ENCODE measurements around the gene TNS1.

Gene TNS1

GRCh38 chr2:217909156-217909820 lies 93.5 kb downstream of the TNS1 start:
- DNase-seq = no peak

- no peak for DNase-seq
These were observed 94.3 kb downstream of the TNS1 start for GRCh38 chr2:217908544-217908943.

- no peak for DNase-seq
These were observed 95.5 kb downstream of the TNS1 start for GRCh38 chr2:217907266-217907665.

DNA sequence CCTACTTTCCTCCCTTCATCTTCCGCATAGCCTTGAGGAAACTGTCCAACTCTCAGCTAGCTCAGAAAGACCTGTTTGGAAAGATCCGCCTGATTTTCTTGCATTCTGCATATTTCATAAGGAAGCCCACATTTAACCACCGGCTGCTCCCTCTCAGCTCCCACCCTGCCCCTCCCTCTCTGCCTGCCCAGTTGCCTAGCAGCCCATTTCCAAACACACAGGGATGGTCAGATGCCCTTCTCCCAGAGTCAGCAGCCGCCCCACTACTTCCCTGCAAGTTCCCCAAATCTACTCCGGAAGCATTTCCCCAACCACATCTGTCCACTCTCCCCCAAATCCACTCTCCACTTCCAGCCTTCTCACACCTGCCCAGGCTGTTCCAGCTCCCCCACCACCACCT lies 96.0 kb downstream of the TNS1 start:
- DNase-seq = no peak

- no peak for DNase-seq
These were observed 96.9 kb downstream of the TNS1 start for GRCh38 chr2:217905896-217906295.

DNA sequence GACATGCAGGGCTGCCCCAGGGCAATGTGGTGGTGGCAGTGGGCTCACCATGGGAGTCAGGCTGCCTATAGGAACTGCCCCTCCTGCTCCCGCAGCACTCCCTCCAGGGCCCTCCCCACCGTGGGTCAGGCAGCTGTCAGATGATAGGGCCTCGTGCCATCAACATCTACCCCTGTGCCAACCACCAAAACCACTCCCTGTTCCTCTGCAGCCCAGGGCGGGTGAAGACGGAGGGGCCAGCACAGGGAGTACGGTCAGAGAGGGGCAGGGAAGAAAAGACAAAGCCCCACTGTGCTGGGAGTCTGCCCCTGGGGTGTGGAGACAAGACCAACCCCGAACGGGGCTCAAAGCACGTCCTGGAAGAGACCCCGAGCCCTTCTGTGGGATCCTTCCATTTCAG lies 97.4 kb downstream of the TNS1 start:
- DNase-seq = no peak

GRCh38 chr2:217904614-217904965 lies 98.2 kb downstream of the TNS1 start:
- no peak for DNase-seq

DNA sequence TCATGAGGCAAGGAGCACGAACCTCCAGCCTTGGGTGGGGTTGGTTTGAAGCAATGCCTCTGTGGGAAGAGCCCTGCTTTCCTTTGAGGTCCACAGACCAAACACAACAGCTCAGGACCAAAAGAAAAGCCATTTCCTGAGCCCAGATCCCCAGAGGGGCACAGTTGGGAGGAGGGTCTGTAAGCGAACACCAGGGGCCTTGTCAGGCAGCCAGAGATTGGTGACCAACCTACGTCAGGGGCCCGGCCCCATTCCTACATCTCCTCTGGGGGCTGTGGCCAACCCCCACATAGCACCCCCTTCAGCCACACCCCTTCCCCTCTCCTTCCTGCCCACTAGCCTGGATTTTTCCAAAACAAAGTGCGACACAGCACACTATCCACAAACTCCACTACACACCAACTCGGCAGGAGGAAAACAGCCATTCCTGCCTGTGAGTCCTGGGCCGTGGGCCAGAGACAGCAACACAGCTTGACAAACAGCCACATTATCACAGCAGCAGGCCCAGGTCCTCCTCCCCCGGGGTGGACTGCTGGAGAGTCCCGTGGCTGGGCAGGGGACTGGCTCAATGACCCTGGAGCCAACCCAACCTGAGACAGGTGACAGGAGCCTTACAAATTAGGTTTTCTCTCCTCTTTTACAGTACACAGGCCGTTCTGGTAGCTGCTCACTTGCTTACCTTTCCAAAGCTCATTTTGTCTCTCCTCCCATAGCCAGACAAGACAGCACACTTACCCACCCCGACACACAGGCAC lies 98.8 kb downstream of the TNS1 start:
- no peak for DNase-seq

DNA sequence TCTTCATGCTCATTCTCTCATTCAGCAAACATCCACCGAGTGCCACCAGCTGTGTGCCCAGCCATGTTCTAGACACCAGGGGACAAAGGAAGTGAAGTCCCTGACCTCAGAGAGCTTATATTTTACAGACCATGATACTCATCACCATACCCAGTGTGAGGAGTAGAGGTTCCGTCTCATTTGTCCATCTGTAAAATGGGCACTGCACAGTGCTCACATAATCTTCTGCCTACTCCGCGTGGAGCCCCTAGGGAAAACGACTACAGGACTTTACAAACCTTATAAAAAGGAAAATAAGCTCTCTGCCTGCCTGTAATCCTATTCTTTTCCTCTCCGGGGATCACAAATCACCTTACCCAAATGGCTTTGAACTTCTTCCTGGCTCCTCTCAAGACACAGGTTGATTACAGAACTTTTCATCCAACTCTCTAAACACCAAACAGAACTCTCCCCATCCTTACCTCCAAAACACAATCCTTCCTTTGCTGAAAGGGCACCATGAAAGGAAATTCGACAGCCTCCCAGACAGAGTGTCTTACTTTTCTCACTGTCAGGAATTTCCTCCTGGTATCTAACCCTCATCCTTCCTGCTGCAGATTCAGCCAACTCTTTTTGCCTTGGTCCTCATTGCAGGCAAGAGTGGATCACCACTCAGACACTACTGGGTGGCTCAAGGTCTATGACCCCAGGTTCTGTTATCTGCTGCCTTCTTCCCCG lies 99.5 kb downstream of the TNS1 start:
- no peak for DNase-seq

DNA sequence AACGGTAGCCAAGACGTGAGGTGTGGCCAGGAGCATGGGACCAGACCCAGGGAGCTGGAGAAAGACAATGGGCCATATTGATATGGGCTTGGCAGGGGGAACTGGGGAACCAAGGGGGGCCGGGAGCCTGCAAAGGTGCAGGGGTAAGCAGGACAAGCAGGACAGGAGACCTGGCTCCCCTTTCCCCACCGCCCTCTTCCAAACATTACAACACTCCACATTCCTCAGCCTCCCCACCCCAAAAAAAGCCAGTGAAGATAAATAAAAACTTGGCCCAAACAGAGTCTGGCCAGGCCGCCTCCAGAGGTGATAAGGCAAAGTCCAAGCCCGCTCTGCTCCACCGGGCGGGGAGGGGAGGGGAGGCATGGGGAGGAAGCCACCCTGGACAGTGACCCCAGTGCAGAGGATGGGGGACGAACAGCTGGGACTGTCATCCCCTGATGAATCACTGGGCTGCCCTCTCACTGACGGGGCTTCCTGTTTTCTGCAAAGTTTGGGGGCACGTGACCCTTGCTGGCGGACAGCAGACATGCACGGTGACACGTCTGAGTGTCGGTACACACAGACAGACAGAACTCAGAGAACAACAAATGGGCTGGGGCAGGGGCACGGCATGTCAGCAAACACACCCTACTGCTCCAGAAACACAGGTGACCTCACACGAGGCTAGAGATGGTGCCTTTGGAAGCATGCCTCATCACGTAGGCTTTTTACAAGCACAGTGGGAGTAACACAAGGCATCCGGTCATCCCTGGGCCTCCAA lies 100.2 kb downstream of the TNS1 start:
- no peak for DNase-seq

DNA sequence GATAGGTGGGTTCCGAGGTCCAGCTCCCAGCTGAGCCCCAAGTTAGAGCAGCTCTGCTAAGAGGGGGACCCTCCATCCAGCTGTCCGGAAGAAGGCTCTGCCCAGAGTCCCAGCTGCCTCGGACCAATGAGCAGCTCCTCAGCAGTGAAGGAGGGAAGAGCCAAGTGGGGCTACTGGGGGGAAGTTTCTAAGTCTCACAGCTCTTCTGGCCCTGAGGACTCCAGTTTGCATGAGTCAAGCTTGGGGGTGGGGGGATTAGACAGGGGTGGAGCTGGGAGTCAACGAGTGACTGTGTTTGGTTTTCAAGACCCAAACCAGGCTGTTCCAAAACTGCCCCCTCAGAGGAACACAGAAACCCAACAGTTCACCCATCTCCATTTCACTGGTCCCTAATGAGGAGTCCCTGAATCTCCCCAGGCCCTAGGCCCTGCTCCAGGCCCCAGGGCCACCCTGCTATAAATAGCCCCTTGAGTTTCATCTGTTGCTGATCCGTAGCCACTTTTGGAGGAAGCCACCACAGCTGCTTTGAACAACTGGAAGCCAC lies 100.9 kb downstream of the TNS1 start:
- no peak for DNase-seq

DNA sequence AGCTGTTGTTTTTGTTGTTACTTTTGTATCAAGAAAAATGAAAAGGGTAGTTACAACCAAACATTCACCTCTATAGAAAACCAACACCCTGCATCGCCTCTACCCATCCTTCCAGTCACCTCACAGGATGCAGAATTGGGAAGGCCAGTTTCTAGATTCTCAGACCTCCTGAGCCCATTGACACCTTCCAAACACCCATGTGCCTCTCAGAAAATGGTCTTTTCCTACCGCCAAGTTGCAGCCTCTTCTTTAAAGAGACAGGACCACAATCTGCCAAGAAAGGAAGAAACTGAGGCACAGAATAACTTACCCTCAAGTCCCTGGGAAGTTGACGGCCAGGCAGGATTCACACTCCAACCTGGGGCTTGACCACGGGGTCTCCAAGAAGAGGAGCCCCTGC lies 101.4 kb downstream of the TNS1 start:
- DNase-seq = no peak

DNA sequence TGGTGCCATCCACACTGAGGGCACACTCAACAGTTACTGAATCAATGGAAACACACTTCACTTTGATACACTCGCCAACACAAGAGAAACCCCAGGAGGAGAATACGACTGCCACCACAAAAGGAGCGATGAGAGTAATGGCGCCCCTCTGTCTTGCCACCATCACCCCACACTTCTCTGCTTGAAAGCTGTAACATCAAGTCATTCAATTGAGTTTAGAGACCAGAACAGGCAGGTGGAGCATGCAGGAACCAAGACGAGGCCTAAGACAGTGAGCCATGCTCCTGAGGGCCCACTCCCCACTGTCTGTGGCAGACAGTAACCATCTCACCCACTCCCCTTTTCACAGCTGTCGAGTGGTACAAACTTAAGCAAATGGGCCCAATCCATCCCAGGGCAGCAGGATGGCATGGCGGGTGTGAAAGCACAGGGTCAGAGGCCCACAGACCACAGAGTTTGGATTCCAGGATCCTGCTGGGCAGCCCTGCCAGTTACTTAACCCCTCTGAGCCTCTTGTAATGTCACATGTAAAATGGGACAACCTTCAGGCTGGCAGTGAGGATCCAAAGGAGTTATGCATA lies 101.9 kb downstream of the TNS1 start:
- DNase-seq = no peak

DNA sequence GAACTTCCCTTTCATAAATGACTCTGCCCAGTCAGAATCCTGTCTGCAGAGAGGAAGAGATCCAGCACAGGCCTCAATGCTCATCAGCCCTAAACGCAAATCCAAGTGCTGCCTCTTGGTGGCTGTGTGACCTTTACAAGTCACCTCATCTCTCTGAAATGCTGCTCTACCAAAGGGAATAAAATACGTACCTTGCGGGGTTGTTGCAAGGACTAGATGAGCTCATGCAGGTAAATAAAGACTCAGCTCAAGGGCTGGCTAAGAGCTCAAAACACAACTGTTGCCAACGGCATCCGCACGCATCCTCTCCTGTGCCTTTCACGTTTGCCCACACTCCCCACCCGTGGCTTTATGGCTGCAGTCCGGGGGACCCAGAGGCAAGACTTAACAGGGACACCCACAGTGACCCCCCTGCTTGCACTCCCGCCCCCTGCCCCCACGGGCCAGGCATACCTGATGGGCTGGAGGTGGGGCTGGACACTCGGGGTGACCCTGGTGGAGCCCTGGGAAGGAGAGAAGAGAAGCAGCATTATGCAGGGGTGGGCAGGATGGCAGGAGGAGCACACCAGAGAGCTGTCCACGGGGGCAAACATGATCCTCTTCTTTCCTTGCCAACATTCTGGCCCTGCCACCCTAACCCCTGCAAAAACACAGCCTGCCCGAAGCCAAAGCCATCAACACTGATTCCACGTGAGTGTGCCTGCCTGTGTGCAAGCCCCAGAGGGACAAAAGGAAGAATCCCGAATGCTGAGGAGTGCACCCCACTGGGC lies 102.6 kb downstream of the TNS1 start:
- DNase-seq = no peak

DNA sequence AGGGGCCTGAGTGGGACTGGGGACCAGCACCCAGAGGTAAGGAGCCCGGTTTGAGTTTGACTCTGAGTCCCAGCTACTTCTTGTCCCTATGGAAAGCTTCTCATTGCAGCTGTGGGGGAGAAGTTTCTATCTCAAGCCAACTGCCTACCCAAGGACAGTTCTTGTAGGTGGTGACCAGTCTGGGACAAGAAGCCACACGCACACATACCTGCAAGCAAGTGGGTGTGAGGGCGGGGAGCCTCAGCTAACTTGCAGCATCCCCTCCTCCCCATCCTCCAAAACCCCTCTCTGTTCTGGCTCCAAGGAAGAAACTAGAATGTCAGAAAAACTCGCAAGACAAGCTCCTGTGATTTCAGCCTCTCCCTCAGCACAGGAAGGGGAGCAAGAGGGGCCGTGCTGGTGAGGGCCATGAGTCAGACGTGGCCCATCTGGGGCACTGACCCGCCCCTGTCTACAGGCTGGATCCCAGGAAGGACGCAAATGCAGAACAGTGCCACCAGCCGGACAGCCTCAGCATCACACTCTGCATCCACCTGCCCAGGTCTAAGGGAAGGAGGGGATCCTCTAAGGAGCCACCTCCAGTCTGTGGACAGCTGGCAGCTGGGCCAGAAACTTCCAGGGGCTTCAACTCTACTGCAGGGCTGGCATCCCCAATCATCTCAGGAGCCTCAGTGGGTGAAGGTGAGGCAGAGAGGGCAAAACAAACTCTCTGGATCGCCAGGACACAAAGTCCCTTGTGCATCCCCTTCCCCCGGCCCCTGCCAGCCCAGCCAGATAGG lies 103.4 kb downstream of the TNS1 start:
- peak; percentile 63 for DNase-seq

DNA sequence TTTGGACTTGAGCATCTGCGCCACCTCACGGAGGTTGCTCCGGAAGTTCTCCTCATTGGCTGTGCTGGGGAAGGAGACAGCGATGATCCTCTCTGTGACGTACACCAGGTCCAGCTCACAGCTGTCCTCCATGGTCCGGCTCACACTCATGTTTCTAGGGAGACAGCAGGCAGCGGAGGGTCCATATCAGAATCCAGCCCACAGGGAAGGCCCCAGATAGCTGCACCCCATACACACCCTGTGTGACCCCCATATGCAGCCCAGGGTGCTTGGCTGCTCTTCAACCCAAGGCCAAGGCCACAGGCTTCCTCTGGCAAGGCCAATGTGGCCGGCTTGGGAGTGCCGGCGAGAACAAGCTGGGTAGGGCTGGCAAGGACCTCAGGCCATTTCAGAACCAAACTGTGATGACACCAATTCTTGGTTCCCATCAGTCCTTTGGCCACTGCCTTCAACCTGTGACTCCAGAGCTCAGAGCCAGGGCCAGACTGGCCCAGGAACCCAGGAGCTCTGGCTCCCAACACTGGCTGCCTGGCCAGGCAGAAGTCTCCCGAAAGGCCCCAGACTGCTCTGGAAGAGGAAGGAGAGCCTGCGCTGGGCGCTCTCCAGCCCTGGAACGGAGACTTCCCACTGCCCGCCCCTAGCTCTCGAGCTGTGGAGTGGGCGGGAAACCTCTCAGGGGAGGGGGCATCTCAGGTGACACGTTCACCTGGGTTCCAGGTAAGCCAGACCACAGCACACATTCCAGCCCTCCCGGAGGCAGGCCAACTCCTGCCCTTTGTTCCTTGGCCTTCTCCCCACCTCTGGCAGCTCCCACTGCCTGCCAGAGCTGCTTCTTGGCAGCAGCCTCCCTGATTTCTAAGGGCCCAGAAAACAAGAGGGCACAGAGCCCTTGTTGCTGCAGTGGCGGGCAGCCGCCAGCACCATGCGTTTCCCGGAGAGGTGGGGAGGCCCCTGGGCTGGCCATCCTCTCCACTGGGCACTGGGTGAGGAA lies 104.7 kb downstream of the TNS1 start:
- no peak for DNase-seq

GRCh38 chr2:217897091-217897715 lies 105.6 kb downstream of the TNS1 start:
- no peak for DNase-seq

GRCh38 chr2:217895070-217895635 lies 107.6 kb downstream of the TNS1 start:
- no peak for DNase-seq

DNA sequence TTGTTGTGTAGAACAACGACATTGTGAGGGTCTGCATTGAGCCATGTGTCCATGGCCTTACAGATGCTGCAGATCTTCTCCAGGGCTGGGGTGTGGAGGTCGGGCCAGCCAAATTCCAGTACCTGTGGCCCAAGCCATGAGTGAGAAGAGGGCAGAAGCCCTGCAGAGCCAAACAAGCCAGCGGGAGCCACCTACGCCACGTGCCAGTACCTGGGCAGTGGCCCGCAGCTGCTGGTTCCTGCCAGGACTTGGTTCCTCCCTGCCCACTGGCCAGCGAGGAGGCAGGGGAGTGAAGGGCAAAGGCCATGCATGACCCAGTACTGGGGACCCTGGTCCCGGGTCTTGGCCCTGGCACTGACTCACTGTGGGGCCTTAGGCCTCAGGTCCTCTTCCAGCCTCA lies 109.4 kb downstream of the TNS1 start:
- no peak for DNase-seq
